K562 (cell line): ENCODE results near the gene TLR5. TPM values are rescaled to one million over a fixed set of nuclear protein-coding genes. Genes with fewer than 3 reads are reported as not detected.

Experiments
- CSDE1 ChIP-seq, 2 experiments: fragments of 450-650 bp; IDR thresholded peaks; 2 replicates each; pipeline ENCODE4 v1.6.1; 2016; ENCODE audit warnings: mild to moderate bottlenecking in 1 of 2
- DPF2 ChIP-seq: fragments of 450-650 bp; IDR thresholded peaks from 2 replicates; pipeline ENCODE4 v1.6.1; 2016
- HES1 ChIP-seq: fragments of 450-650 bp; IDR thresholded peaks from 2 replicates; pipeline ENCODE4 v1.6.1; 2016; ENCODE audit warnings: low read depth, mild to moderate bottlenecking, moderate library complexity
- HLTF ChIP-seq: fragments of 450-650 bp; IDR thresholded peaks from 2 replicates; pipeline ENCODE4 v1.6.1; 2016
- PRMT5 ChIP-seq: sonication (generic); formaldehyde crosslinking; IDR thresholded peaks from 2 replicates; pipeline ENCODE4 v1.5.0; 2020; ENCODE audit warnings: missing genetic modification reagents
- RREB1 ChIP-seq: fragments of 250-450 bp; sonication (Bioruptor Pico); IDR thresholded peaks from 2 replicates; pipeline ENCODE4 v1.4.0; 2020
- SP2 ChIP-seq: IDR thresholded peaks from 2 replicates; pipeline ENCODE4 v1.6.1; 2011; ENCODE audit warnings: mild to moderate bottlenecking, low read depth, low read length, moderate library complexity; ENCODE audit not compliant: poor library complexity, severe bottlenecking; ENCODE audit errors: extremely low read depth
- TRIM24 ChIP-seq, 2 experiments: fragments of 450-650 bp; IDR thresholded peaks; 2 replicates each; pipeline ENCODE4 v1.6.1; 2016
- TSHZ1 ChIP-seq: fragments of 250-450 bp; sonication (Bioruptor Pico); IDR thresholded peaks from 2 replicates; pipeline ENCODE4 v1.4.0; 2020; ENCODE audit warnings: mild to moderate bottlenecking, moderate library complexity
- ZBTB2 ChIP-seq: fragments of 450-650 bp; IDR thresholded peaks from 2 replicates; pipeline ENCODE4 v1.6.1; 2016; ENCODE audit warnings: antibody characterized with exemption
- ZC3H4 ChIP-seq: sonication (generic); formaldehyde crosslinking; IDR thresholded peaks from 2 replicates; pipeline ENCODE4 v1.9.0; 2021; ENCODE audit warnings: missing genetic modification reagents, borderline replicate concordance
- ZFP1 ChIP-seq: fragments of 450-650 bp; formaldehyde crosslinking; IDR thresholded peaks from 2 replicates; pipeline ENCODE4 v1.4.0; 2020; ENCODE audit warnings: mild to moderate bottlenecking, mixed read lengths
- ZNF212 ChIP-seq: fragments of 450-650 bp; formaldehyde crosslinking; IDR thresholded peaks from 2 replicates; pipeline ENCODE4 v1.4.0; 2020; ENCODE audit warnings: mild to moderate bottlenecking
- polyA plus RNA-seq, 8 experiments: library from polyadenylated mRNA; depleted of rRNA in 4 of 8; stranded (reverse) in 5 of 8; unstranded in 3 of 8; fragments of >200 nt; fragmentation: Nextera tagmentation in 2 of 8; fragmentation: Illumina TruSeq in 1 of 8; extraction: Ambion mirVana in 2 of 8; extraction: Trizol in 1 of 8; gene quantifications; 2 replicates each; pipeline versions ENCODE4 v1.2.1 to v1.2.3, GENCODE V29; 2011 to 2014; ENCODE audit warnings: inconsistent platforms in 1 of 8, missing spikeins in 1 of 8
- total RNA-seq, 7 experiments: library from RNA; depleted of rRNA in 6 of 7; stranded (reverse); fragments of >200 nt in 6 of 7; fragmentation: Illumina TruSeq in 2 of 7; extraction: Trizol in 2 of 7; gene quantifications; 2 replicates each; pipeline versions ENCODE4 v1.2.1 to v1.2.3, GENCODE V29; 2011 to 2021; ENCODE audit warnings: low replicate concordance in 1 of 7
- TF ChIP-seq, protein P1 (sequence below): fragments of 250-450 bp; sonication (Bioruptor Pico); IDR thresholded peaks from 2 replicates; pipeline ENCODE4 v1.5.0; 2021

The TLR5 gene
- total and polyA plus RNA-seq, 9 of the 15 experiments (the other 6 are each of a cell fraction or from before 2014, with no cell fraction given), result 0.93 to 7.4 (median 1.9) TPM

DNA sequence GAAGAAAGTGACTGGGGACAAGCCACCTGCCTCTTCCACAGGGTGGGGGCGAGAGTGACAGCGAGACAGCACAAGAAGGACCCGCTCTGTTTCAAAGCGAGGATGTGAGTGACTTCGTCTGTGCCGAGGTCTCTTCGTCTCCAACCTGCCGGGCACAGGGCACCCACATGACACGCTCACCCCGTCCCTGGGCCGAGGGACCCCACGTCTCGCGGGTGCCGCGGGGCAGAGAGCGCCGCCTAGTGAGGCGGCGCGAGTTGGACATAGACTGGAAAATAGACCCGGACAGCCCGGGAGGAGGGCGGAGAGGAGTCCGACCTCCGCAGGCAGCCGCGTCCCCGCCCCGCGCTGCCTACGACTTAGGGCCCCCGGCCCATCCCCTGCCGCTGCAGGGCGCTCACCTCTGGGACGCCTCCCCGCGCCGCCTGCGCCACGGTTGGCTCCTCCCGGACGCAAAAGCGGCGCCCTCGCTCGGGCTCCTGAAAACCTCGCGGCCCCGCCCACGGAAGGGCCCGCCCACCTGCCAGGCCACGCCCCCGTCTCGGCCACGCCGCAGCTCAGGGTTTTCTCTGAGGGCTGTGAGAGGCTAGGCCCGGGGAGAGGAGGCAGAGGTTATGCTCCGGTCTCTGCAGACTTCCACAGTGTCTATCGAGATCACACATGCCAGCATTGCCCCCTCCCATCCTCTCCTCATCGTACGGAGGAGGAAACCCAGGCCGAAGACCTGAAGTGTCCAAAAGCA, at the start of gene TLR5 (continued):
- peak; percentile 28; the same call in 1 of the 2 replicates for TF ChIP-seq DPF2
- no peak for TF ChIP-seq SP2
- TF ChIP-seq ZBTB2, result peak; percentile 72; the same call in 1 of the 2 replicates
- TF ChIP-seq ZFP1, result no peak
- peak; percentile 86 for TF ChIP-seq RREB1 (CRISPR knock-in tag)
- no peak for TF ChIP-seq PRMT5 (CRISPR knock-in tag)
- TF ChIP-seq ZNF212, result 0 out of 2 replicates have a peak, but pooled peaks have one; percentile 11
- TF ChIP-seq TRIM24 (IDR thresholded peaks at IDR 0.05), result no peak
- no peak for TF ChIP-seq HLTF
- no peak for TF ChIP-seq ZC3H4 (CRISPR knock-in tag)
- TF ChIP-seq, protein P1, sequence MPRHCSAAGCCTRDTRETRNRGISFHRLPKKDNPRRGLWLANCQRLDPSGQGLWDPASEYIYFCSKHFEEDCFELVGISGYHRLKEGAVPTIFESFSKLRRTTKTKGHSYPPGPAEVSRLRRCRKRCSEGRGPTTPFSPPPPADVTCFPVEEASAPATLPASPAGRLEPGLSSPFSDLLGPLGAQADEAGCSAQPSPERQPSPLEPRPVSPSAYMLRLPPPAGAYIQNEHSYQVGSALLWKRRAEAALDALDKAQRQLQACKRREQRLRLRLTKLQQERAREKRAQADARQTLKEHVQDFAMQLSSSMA (CRISPR knock-in tag), result 0 out of 2 replicates have a peak, but pooled peaks have one; percentile 14
- no peak for TF ChIP-seq TSHZ1 (CRISPR knock-in tag)
- no peak for TF ChIP-seq CSDE1 (IDR thresholded peaks at IDR 0.05)
- no peak for TF ChIP-seq HES1
